ENCODE results near the gene SULT2B1.
"Not testable (repeated sequence)": the region's sequence is repeated elsewhere in the genome, so short reads cannot be mapped to it uniquely, and the experiment has no call there.

Gene SULT2B1

GRCh38 chr19:48551437-48552302, at the start of gene SULT2B1:
Gene SULT2B1 (plus strand): TSS chr19:48552172. CDS start chr19:48552253, 81 bp downstream.
- no peak for DNase-seq (ENCODE audit: low read depth)

GRCh38 chr19:48502350-48503018, 49.5 kb upstream of the SULT2B1 start:
- DNase-seq (ENCODE audit: low read depth), result no peak

- DNase-seq (ENCODE audit: low read depth), result no peak
Observed at GRCh38 chr19:48506138-48506733, 45.7 kb upstream of the SULT2B1 start.

- no peak for DNase-seq (ENCODE audit: low read depth)
Observed at GRCh38 chr19:48507911-48508439, 44.0 kb upstream of the SULT2B1 start.

- DNase-seq (ENCODE audit: low read depth), result no peak
Observed at GRCh38 chr19:48508729-48509411, 43.1 kb upstream of the SULT2B1 start.

- no peak for DNase-seq (ENCODE audit: low read depth)
Observed at GRCh38 chr19:48509467-48510194, 42.3 kb upstream of the SULT2B1 start.

- DNase-seq (ENCODE audit: low read depth), result no peak
Observed at GRCh38 chr19:48510421-48511268, 41.3 kb upstream of the SULT2B1 start.

- no peak for DNase-seq (ENCODE audit: low read depth)
Observed at GRCh38 chr19:48511321-48511731, 40.6 kb upstream of the SULT2B1 start.

- no peak for DNase-seq (ENCODE audit: low read depth)
Observed at GRCh38 chr19:48511800-48512503, 40.0 kb upstream of the SULT2B1 start, which contains the start of gene LMTK3. Gene LMTK3 (minus strand): TSS chr19:48511835. CDS start chr19:48511576, 259 bp downstream.

- DNase-seq (ENCODE audit: low read depth), result no peak
Observed at GRCh38 chr19:48512504-48513288, 39.3 kb upstream of the SULT2B1 start.

GRCh38 chr19:48513289-48514122, 38.5 kb upstream of the SULT2B1 start:
- no peak for DNase-seq (ENCODE audit: low read depth)

GRCh38 chr19:48514123-48514458, 37.9 kb upstream of the SULT2B1 start:
- no peak for DNase-seq (ENCODE audit: low read depth)

GRCh38 chr19:48516536-48516935, 35.4 kb upstream of the SULT2B1 start:
- DNase-seq (ENCODE audit: low read depth), result no peak

GRCh38 chr19:48518207-48518606, 33.8 kb upstream of the SULT2B1 start:
- no peak for DNase-seq (ENCODE audit: low read depth)

- DNase-seq (ENCODE audit: low read depth), result not testable (repeated sequence)
Observed at GRCh38 chr19:48519426-48519825, 32.5 kb upstream of the SULT2B1 start.

- no peak for DNase-seq (ENCODE audit: low read depth)
Observed at GRCh38 chr19:48520134-48520533, 31.8 kb upstream of the SULT2B1 start.

- no peak for DNase-seq (ENCODE audit: low read depth)
Observed at GRCh38 chr19:48524221-48524620, 27.8 kb upstream of the SULT2B1 start.

GRCh38 chr19:48524732-48525131, 27.2 kb upstream of the SULT2B1 start:
- DNase-seq (ENCODE audit: low read depth), result no peak

Data from GM04503 (cell line).